ENCODE results near the gene WDR82.

Gene WDR82

GRCh38 chr3:52293491-52294319 is 15.3 kb upstream of the WDR82 start:
- Mint-ChIP-seq H3K27ac (peak overlapping the region in 1 of 3 experiments; percentile 26), H3K4me1 (peaks cover 32% of the 10 kb centered on the region), H3K4me3 (no peak overlapping the region), H3K27me3 (ENCODE audit: low read depth) (peaks cover 3% of the 10 kb centered on the region), H3K9me3 (no peaks in the 10 kb centered on the region), H3K36me3 (ENCODE audit: low read depth) (peaks cover 3% of the 10 kb centered on the region)
- TF ChIP-seq CTCF (IDR thresholded peaks at IDR 0.05; ENCODE audit: unreplicated experiment in 3 of 3) = no peak

GRCh38 chr3:52292247-52293065 is 14.0 kb upstream of the WDR82 start:
- TF ChIP-seq CTCF (IDR thresholded peaks at IDR 0.05; ENCODE audit: unreplicated experiment in 3 of 3) = no peak
- Mint-ChIP-seq H3K36me3 (ENCODE audit: low read depth) (peaks cover 3% of the 10 kb centered on the region), H3K4me3 (no peak overlapping the region), H3K4me1 (peaks cover 26% of the 10 kb centered on the region), H3K27ac (no peak overlapping the region), H3K9me3 (no peaks in the 10 kb centered on the region), H3K27me3 (ENCODE audit: low read depth) (peaks cover 3% of the 10 kb centered on the region)

- H3K27ac Mint-ChIP-seq = peak overlapping the region; percentile 71 to 89 (median 77)
- peak overlapping the region; percentile 64 to 76 (median 73) for H3K4me3 Mint-ChIP-seq
- H3K27me3 Mint-ChIP-seq (ENCODE audit: low read depth) = peaks cover 3% of the 10 kb centered on the region
- peak; percentile 47 to 64 (median 54) for TF ChIP-seq CTCF (IDR thresholded peaks at IDR 0.05; ENCODE audit: unreplicated experiment in 3 of 3)
- H3K4me1 Mint-ChIP-seq = peaks cover 30% of the 10 kb centered on the region
- H3K9me3 Mint-ChIP-seq = no peaks in the 10 kb centered on the region
- H3K36me3 Mint-ChIP-seq (ENCODE audit: low read depth) = peaks cover 3% of the 10 kb centered on the region
Observed at GRCh38 chr3:52291508-52292181, 13.2 kb upstream of the WDR82 start.

- H3K36me3 Mint-ChIP-seq (ENCODE audit: low read depth) = no peaks in the 10 kb centered on the region
- peak overlapping the region; percentile 64 to 76 (median 73) for H3K4me3 Mint-ChIP-seq
- no peaks in the 10 kb centered on the region for H3K9me3 Mint-ChIP-seq
- no peaks in the 10 kb centered on the region for H3K27me3 Mint-ChIP-seq (ENCODE audit: low read depth)
- peak overlapping the region; percentile 71 to 100 (median 89) for H3K27ac Mint-ChIP-seq
- peaks cover 24% of the 10 kb centered on the region for H3K4me1 Mint-ChIP-seq
- no peak for TF ChIP-seq CTCF (IDR thresholded peaks at IDR 0.05; ENCODE audit: unreplicated experiment in 3 of 3)
Observed at GRCh38 chr3:52290596-52291507, 12.4 kb upstream of the WDR82 start.

Measured in nephron (organoid).